ENCODE measurements around the gene THEMIS. TPM values are rescaled to one million over a fixed set of nuclear protein-coding genes. Genes with fewer than 3 reads are reported as not detected.

Gene THEMIS
- total RNA-seq, 4 donors from 2014 or later: 0.10 to 0.15 TPM; not detected in 2

- in situ Hi-C loops (cut with MboI; ENCODE audit: low sequenced_read_pairs in 4 of 4): no loop called here
- DNase-seq: no peak
These were observed 40.9 kb downstream of the THEMIS start for GRCh38 chr6:127859956-127860355.

GRCh38 chr6:127858727-127859391 is 42.0 kb downstream of the THEMIS start:
- intact Hi-C loops (cut with DNase I; ENCODE audit: low total_unique reads): no loop called here
- H3K36me3 ChIP-seq: no peaks in the 10 kb centered on the region
- H3K9me3 ChIP-seq: no peaks in the 10 kb centered on the region
- ATAC-seq (no peak), DNase-seq (no peak)
- in situ Hi-C loops (cut with MboI; ENCODE audit: low sequenced_read_pairs in 4 of 4): no loop called here
- TF ChIP-seq POLR2A (IDR thresholded peaks at IDR 0.05) (no peak), CTCF (IDR thresholded peaks at IDR 0.05 in 4 of 5, conservative IDR thresholded peaks at IDR 0.05 in 1 of 5) (no peak)
- H3K27ac ChIP-seq: no peak overlapping the region
- H3K27me3 ChIP-seq: no peaks in the 10 kb centered on the region
- H3K4me1 ChIP-seq: no peaks in the 10 kb centered on the region
- H3K4me3 ChIP-seq: no peak overlapping the region

More at GRCh38 chr6:127859956-127860355, 40.9 kb downstream of the THEMIS start:
- intact Hi-C loops (cut with DNase I; ENCODE audit: low total_unique reads): no loop called here
- Histone ChIP-seq H3K4me3 (no peak overlapping the region), H3K9me3 (no peaks in the 10 kb centered on the region), H3K27ac (no peak overlapping the region), H3K4me1 (no peaks in the 10 kb centered on the region), H3K27me3 (no peaks in the 10 kb centered on the region), H3K36me3 (no peaks in the 10 kb centered on the region)
- ATAC-seq: no peak
- TF ChIP-seq POLR2A (IDR thresholded peaks at IDR 0.05): no peak
- TF ChIP-seq CTCF (IDR thresholded peaks at IDR 0.05 in 4 of 5, conservative IDR thresholded peaks at IDR 0.05 in 1 of 5): no peak

GRCh38 chr6:127857051-127857637 is 43.7 kb downstream of the THEMIS start:
- Histone ChIP-seq H3K36me3 (no peaks in the 10 kb centered on the region), H3K9me3 (no peaks in the 10 kb centered on the region), H3K27ac (no peak overlapping the region), H3K4me3 (no peak overlapping the region), H3K4me1 (no peaks in the 10 kb centered on the region), H3K27me3 (no peaks in the 10 kb centered on the region)
- intact Hi-C loops (cut with DNase I; ENCODE audit: low total_unique reads): no loop called here
- no peak for ATAC-seq
- in situ Hi-C loops (cut with MboI; ENCODE audit: low sequenced_read_pairs in 4 of 4): no loop called here
- TF ChIP-seq CTCF (IDR thresholded peaks at IDR 0.05 in 4 of 5, conservative IDR thresholded peaks at IDR 0.05 in 1 of 5) (no peak), POLR2A (IDR thresholded peaks at IDR 0.05) (no peak)
- DNase-seq: no peak

GRCh38 chr6:127855542-127856159 is 45.2 kb downstream of the THEMIS start:
- no peak for ATAC-seq

More at GRCh38 chr6:127855542-127856159, 45.2 kb downstream of the THEMIS start:
- in situ Hi-C loops (cut with MboI; ENCODE audit: low sequenced_read_pairs in 4 of 4) (no loop called here), intact Hi-C loops (cut with DNase I; ENCODE audit: low total_unique reads) (no loop called here)
- Histone ChIP-seq H3K36me3 (no peaks in the 10 kb centered on the region), H3K27me3 (no peaks in the 10 kb centered on the region), H3K9me3 (no peaks in the 10 kb centered on the region), H3K4me1 (no peaks in the 10 kb centered on the region), H3K4me3 (no peak overlapping the region), H3K27ac (no peak overlapping the region)
- TF ChIP-seq CTCF (IDR thresholded peaks at IDR 0.05 in 4 of 5, conservative IDR thresholded peaks at IDR 0.05 in 1 of 5) (peak in 2 of 5 experiments; percentile 23 to 28), POLR2A (IDR thresholded peaks at IDR 0.05) (no peak)
- no peak for DNase-seq
